ENCODE measurements around the gene BRD3.
"Not testable (repeated sequence)": the region's sequence is repeated elsewhere in the genome, so short reads cannot be mapped to it uniquely, and the experiment has no call there.

Gene BRD3

DNA sequence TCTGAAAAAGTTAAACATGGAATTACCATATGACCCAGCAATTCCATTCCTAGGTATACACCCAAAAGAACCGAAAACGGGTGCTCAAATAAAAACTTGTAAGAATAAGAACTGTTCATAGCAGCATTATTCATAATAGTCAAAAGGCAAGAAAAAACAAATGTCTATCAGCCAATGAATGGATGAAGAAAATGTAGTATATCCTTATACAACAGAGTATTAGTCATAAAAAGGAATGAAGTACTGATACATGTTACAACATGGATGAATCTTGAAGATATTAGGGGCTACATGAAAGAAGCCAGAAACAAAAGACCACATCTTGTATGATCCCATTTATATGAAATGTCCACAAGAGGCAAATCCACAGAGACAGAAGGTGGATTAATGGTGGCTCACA, 15.6 kb upstream of the BRD3 start:
- no peaks in the 10 kb centered on the region for H3K4me1 ChIP-seq
- H3K4me3 ChIP-seq: no peak overlapping the region
- no peak overlapping the region for H3K27ac ChIP-seq
- intact Hi-C loops (cut with DNase I; ENCODE audit: low total_unique reads): no loop called here
- H3K27me3 ChIP-seq: peaks cover 0 to 23% of the 10 kb centered on the region in 2 donors
- no peak for DNase-seq
- H3K9me3 ChIP-seq: peaks cover 0 to 18% (median 5%) of the 10 kb centered on the region in 3 donors
- H3K36me3 ChIP-seq: no peaks in the 10 kb centered on the region
- TF ChIP-seq, protein P1, sequence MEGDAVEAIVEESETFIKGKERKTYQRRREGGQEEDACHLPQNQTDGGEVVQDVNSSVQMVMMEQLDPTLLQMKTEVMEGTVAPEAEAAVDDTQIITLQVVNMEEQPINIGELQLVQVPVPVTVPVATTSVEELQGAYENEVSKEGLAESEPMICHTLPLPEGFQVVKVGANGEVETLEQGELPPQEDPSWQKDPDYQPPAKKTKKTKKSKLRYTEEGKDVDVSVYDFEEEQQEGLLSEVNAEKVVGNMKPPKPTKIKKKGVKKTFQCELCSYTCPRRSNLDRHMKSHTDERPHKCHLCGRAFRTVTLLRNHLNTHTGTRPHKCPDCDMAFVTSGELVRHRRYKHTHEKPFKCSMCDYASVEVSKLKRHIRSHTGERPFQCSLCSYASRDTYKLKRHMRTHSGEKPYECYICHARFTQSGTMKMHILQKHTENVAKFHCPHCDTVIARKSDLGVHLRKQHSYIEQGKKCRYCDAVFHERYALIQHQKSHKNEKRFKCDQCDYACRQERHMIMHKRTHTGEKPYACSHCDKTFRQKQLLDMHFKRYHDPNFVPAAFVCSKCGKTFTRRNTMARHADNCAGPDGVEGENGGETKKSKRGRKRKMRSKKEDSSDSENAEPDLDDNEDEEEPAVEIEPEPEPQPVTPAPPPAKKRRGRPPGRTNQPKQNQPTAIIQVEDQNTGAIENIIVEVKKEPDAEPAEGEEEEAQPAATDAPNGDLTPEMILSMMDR (IDR thresholded peaks at IDR 0.05): no peak

GRCh38 chr9:134076644-134077043, 8.8 kb upstream of the BRD3 start:
- peaks cover 0 to 33% (median 15%) of the 10 kb centered on the region in 3 donors for H3K9me3 ChIP-seq
- H3K27me3 ChIP-seq: peaks cover 0 to 18% of the 10 kb centered on the region in 2 donors
- TF ChIP-seq, protein P1 (IDR thresholded peaks at IDR 0.05): no peak
- H3K4me1 ChIP-seq: no peaks in the 10 kb centered on the region
- H3K27ac ChIP-seq: no peak overlapping the region
- intact Hi-C loops (cut with DNase I; ENCODE audit: low total_unique reads): no loop called here
- DNase-seq: peak in 1 of 2 donors; percentile 10
- H3K4me3 ChIP-seq: no peak overlapping the region
- H3K36me3 ChIP-seq: no peaks in the 10 kb centered on the region

- intact Hi-C loops (cut with DNase I; ENCODE audit: low total_unique reads); H3K4me1 ChIP-seq; H3K36me3 ChIP-seq; H3K27ac ChIP-seq; H3K4me3 ChIP-seq: not testable (repeated sequence)
- peaks cover 0 to 18% of the 10 kb centered on the region in 2 donors for H3K27me3 ChIP-seq
- DNase-seq: peak in 1 of 2 donors; percentile 60
- H3K9me3 ChIP-seq: peaks cover 0 to 33% (median 15%) of the 10 kb centered on the region in 3 donors
These were observed 7.9 kb upstream of the BRD3 start for GRCh38 chr9:134075689-134076088.

- no peaks in the 10 kb centered on the region for H3K36me3 ChIP-seq
- no peak overlapping the region for H3K4me3 ChIP-seq
- no peak overlapping the region for H3K27ac ChIP-seq
- peaks cover 0 to 5% (median 0%) of the 10 kb centered on the region in 4 donors for H3K4me1 ChIP-seq
- H3K27me3 ChIP-seq: peaks cover 0 to 26% of the 10 kb centered on the region in 2 donors
- H3K9me3 ChIP-seq: peaks cover 0 to 15% (median 11%) of the 10 kb centered on the region in 3 donors
- TF ChIP-seq, protein P1 (IDR thresholded peaks at IDR 0.05): no peak
- intact Hi-C loops (cut with DNase I; ENCODE audit: low total_unique reads): no loop called here
- DNase-seq: peak in 1 of 2 donors; percentile 4
These were observed 5.7 kb upstream of the BRD3 start for GRCh38 chr9:134073500-134073899.

DNA sequence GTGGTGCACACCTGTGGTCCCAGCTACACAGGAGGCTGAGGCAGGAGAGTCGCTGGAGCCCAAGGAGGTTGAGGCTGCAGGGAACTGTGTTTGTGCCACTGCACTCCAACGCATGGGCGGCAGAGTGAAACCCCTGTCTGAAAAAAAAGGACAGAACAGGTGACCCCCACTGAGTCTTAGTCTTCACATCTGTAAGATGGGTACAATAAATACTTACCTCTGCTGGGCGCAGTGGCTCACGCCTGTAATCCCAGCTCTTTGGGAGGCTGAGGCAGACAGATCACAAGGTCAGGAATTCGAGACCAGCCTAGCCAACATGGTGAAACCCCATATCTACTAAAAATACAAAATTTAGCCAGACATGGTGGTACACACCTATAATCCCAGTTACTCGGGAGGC, 4.9 kb upstream of the BRD3 start:
- H3K36me3 ChIP-seq; H3K4me3 ChIP-seq; H3K27ac ChIP-seq; intact Hi-C loops (cut with DNase I; ENCODE audit: low total_unique reads); DNase-seq; H3K4me1 ChIP-seq: not testable (repeated sequence)
- Histone ChIP-seq H3K9me3 (peaks cover 0 to 12% (median 9%) of the 10 kb centered on the region in 3 donors), H3K27me3 (peaks cover 0 to 26% of the 10 kb centered on the region in 2 donors)

DNA sequence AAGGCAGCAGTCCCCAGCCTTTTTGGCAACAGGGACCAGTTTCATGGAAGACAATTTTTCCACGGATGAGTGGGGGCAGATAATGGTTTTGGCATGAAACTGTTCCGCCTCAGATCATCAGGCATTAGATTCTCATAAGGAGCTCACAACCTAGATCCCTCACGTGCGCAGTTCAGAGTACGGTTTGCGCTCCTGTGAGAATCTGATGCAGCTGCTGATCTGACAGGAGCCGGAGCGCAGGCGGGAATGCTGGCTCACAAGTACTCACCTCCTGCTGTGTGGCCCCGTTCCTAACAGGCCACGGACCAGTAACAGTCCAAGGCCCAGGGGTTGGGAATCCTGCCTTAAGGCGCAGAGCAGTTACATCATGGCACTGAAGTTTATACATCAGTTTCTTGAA, 3.3 kb upstream of the BRD3 start:
- Histone ChIP-seq H3K4me1 (peaks cover 0 to 12% (median 8%) of the 10 kb centered on the region in 4 donors), H3K27ac (no peak overlapping the region), H3K9me3 (no peaks in the 10 kb centered on the region), H3K27me3 (peaks cover 0 to 26% of the 10 kb centered on the region in 2 donors), H3K36me3 (no peaks in the 10 kb centered on the region), H3K4me3 (no peak overlapping the region)
- peak in 1 of 2 donors; percentile 40 for DNase-seq
- TF ChIP-seq, protein P1 (IDR thresholded peaks at IDR 0.05): no peak
- intact Hi-C loops (cut with DNase I; ENCODE audit: low total_unique reads): no loop called here
